GM19397 (cell line): ENCODE results near the gene GTSE1.

ENCODE experiments used
- ATAC-seq: cut with Tn5 transposase; IDR thresholded peaks from one replicate; pipeline ENCODE4 v1.9.1; 2021; ENCODE audit warnings: mild to moderate bottlenecking, moderate library complexity; ENCODE audit not compliant: unreplicated experiment

Gene GTSE1

GRCh38 chr22:46327691-46328465 is 31.2 kb downstream of the GTSE1 start:
- no peak for ATAC-seq

GRCh38 chr22:46328797-46329196 is 32.1 kb downstream of the GTSE1 start:
- no peak for ATAC-seq

GRCh38 chr22:46329616-46330015 is 32.9 kb downstream of the GTSE1 start:
- ATAC-seq: no peak

GRCh38 chr22:46330426-46330825 is 33.8 kb downstream of the GTSE1 start:
- ATAC-seq: no peak

GRCh38 chr22:46331496-46331895 is 34.8 kb downstream of the GTSE1 start:
- no peak for ATAC-seq

- ATAC-seq: peak; percentile 88
Measured at GRCh38 chr22:46335201-46336118, 38.8 kb downstream of the GTSE1 start, which contains the start of gene TRMU. TSS of gene TRMU (plus strand) at chr22:46335714. CDS start at chr22:46335765, 51 bp downstream.

GRCh38 chr22:46336119-46337078 is 39.7 kb downstream of the GTSE1 start:
- peak; percentile 7 for ATAC-seq

- no peak for ATAC-seq
Measured at GRCh38 chr22:46337870-46338269, 41.2 kb downstream of the GTSE1 start.

GRCh38 chr22:46338636-46339035 is 42.0 kb downstream of the GTSE1 start:
- no peak for ATAC-seq

- ATAC-seq: no peak
Measured at GRCh38 chr22:46339956-46340355, 43.3 kb downstream of the GTSE1 start.

GRCh38 chr22:46340676-46341075 is 44.0 kb downstream of the GTSE1 start:
- no peak for ATAC-seq

GRCh38 chr22:46346680-46347405 is 50.2 kb downstream of the GTSE1 start:
- no peak for ATAC-seq

- ATAC-seq: no peak
Measured at GRCh38 chr22:46347646-46348045, 51.0 kb downstream of the GTSE1 start.

- ATAC-seq: no peak
Measured at GRCh38 chr22:46348099-46348695, 51.5 kb downstream of the GTSE1 start.

- ATAC-seq: no peak
Measured at GRCh38 chr22:46349238-46349637, 52.6 kb downstream of the GTSE1 start.

GRCh38 chr22:46349681-46350080 is 53.0 kb downstream of the GTSE1 start:
- ATAC-seq: no peak

- no peak for ATAC-seq
Measured at GRCh38 chr22:46350121-46350520, 53.5 kb downstream of the GTSE1 start.

GRCh38 chr22:46350646-46351045 is 54.0 kb downstream of the GTSE1 start:
- ATAC-seq: no peak

- no peak for ATAC-seq
Measured at GRCh38 chr22:46351131-46351735, 54.6 kb downstream of the GTSE1 start.
